Activated gamma-delta T cell treated with anti-CD3 and anti-CD28 coated beads, Interleukin-2, amount 50 U/mL, for 16 hours (primary cell): Measurements from ENCODE around the gene IMPA2.

Experiments used
- DNase-seq: peaks from one replicate; pipeline ENCODE4 v3.0.0-alpha.2; 2020; ENCODE audit warnings: low read depth

IMPA2 gene

DNA sequence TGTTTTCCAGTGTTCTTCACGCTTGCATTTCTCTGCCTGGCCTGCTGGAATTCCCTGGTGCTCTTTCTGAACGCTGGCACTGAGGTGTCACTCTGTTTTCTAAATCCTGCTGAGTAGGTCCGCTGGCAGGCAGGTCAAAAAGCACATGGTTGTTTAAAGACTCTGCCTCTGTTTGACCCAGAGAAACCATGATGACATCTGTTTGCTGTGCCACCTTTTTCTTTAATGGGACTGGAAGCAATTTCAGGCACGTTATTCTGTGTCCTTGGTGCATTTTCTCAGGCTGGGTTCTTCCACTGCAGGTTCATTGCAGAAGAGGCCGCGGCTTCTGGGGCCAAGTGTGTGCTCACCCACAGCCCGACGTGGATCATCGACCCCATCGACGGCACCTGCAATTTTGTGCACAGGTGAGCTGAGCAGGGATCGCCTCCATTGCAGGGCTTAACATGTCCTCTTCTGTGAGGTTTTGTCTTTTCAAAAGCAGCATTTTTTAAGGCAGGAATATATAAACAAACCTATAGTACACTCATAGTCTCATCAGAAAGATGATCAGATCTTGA, 28.4 kb downstream of the IMPA2 start:
- DNase-seq = no peak

DNA sequence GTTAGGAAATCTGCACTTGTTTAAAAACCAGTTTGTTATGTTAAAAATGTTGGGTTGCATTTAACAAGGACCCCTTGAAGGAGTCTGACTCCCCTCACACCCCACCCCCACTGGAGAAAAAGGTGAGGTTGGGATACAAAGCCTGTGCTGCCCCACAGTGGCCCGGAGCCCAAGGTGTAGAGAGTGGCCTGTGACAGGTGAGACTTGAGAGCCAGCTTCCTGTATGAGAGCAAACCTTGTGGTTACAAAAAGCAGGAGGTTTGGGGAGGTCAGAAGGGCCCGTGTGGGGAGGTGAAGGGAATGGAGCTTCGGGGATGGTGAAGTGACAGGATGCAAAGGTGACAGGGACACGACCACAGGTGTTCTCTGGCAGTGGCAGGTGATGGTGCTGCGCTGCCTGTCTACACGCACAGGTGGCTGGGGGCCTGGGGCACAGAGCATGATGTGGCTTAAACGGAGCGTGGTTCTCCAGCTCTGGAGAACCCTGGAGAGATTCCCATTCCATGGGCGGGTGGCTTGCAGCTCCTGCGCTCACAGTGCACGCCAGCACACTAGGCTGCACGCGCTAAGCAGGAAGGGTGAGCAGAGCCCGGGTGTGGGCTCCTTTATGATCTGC, 29.0 kb downstream of the IMPA2 start:
- no peak for DNase-seq

DNA sequence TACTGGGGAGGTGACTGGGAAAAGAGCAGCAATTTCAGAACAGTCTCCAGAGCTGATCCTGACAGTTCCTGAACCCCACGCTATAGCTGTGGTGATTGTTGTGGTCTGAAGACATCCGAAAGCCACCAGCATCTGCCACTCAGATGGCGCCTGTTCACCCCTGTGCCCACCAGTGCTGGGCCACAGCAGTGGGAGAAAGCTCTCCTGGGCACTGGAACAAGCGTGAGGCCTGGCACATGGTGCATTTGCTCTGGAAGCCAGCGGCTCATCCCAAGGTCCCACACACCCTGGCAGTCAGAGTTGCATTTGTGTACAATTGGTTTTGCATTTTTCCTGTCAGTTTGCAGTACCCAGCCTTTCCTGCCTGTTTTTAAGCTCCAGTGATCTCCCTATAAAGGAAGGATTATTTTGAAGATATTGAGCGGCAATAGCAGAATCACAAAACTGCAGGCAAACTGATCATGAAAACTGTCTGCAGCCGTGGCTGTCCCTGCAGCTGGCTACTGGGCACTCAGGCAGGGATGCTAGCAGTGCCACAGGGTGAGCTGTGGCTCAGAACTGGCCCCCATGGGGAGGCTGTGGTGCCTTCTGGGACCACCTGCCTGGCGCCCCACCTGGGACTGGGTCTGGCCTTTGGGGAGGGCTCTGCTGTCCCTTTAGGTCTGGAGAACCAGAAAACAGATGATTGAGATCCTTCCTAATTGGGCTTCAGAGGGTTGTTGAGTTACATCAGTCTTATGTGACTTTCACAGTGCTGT, 30.1 kb downstream of the IMPA2 start:
- DNase-seq = no peak

DNA sequence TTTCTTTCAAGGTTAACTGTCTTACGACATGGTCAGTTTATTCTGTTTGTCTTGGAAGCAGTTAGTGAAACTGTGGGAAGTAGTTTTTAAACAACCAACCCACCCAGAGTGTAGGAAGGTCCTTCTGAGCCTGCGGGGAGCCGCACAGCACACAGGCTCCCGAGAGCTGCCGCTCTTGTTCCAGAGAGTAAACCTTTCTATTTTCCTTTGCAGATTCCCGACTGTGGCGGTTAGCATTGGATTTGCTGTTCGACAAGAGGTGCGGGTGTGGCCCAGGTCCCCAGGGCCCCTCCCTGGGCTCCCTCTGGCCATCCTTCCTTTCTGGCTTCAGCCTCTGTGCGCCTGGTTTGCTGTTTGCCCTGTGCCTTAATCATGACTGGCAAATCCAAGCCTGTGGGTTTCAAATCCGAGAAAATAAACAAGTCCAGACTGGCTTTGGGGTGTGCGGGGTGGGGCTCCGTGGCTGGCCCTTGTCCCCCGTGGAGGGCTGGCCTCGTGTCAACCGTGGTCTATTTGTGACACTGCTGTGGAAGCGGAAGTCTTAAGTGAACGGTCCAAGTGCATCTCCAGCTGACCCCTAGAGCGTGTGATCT, 30.7 kb downstream of the IMPA2 start:
- no peak for DNase-seq

DNA sequence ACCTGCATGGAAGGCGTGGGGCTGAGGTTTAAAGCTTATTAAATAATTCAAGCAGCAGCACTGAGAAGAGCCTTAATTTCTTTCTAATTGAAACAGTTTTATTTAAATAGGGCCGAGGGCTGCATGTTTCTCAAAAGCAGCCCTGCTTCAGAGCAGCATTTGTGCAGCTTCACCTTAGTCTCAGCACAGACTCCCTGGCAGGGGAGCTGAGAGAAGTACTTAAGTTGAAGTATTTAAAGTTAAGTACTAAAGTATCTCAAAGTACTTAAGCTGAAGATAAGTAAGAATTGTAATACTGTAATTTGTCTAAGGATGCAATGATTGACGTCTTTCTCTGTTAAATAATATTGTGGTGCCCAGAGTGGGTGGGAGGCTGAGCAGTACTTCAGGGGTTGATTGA, 31.4 kb downstream of the IMPA2 start:
- DNase-seq = no peak

DNA sequence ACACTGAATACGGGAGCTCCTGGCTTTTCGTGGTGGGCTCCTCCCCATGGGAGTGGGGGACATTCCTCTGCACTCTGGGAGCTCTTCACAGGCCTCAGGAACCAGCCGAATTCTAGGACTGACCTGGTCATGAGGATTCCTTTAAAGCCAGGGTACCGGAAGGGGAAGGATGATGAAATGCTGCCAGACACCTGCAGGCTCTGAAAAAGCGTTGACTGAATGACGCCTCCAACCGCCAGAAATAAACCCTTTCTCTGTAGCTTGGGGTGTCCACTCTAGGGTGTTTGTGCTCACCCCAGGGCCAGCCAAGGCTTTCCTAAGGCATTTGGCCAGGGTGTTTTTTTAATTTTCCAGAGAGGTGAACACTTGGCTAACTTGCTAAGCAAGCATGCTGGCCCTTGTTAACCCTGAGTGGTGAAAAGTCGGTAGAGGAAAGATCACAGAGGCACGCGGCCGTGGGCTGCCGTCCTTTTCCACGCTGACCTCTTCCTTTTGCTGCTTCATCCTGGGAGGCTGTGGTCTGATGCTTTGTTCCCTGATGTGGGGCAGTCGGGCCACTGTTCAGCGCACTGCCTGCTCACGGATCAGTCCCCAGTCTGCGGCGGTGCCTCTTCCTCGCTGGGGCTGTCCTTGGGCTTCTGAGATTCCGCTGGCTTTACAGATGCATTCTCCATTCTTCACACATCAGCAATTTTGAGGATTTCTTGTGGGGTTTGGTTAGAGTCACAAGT, 32.0 kb downstream of the IMPA2 start:
- no peak for DNase-seq

DNA sequence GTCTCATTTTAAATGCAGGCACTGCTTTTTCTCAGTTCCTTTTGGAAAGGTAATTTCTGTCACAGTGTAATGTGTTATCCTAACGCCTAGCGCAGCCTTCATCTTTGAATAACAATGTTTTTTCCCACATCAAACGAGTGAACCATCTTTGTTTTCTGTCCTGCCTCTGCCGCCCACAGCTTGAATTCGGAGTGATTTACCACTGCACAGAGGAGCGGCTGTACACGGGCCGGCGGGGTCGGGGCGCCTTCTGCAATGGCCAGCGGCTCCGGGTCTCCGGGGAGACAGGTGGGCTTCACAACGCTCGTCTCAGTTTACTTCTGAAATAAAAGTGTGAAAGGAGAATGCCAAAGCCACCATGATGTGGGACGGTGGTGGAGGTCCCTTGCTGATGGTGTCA, 32.8 kb downstream of the IMPA2 start:
- DNase-seq = no peak

DNA sequence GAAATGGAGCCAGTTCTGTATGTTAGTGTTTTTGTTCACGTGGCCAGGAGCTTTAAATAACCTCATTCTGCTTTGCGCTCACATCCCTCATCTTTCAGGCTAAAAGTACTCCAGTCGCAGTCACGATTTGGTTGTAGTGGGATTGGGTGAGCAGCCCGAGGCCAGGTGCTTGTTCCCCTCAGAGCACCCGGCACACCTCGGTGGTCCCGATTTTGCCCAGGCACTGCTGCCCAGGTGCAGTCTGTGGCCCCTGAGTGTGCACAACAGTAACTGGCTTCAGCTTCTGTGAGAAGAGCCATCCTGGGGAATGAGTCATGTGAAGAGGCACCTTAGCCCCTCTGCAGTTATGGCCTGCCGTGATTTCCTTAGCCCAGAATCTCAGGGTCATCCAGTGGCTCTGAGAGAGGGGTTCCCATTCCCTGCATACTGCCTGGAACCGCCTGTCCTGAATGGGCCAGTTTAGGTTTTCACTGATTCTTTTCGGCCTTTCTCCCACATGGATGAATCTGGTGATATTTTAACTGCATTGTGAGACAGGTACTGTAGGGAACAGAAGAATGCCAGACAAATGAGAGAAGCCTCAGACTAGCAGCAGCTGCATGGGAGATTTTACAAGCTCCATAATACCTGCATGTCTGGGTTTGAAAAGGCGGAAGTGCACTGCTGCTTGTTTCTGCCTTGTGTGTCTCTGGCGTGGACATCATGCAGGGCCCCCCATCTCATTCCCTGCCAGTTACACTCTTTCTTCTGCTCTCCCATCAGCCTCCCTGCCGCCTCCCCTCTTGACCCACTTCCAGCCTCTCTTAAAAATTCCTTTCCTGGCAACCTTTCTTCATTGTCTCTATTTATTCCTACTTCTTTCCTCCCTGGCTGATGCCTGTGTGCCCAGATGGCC, 33.5 kb downstream of the IMPA2 start:
- DNase-seq = no peak

DNA sequence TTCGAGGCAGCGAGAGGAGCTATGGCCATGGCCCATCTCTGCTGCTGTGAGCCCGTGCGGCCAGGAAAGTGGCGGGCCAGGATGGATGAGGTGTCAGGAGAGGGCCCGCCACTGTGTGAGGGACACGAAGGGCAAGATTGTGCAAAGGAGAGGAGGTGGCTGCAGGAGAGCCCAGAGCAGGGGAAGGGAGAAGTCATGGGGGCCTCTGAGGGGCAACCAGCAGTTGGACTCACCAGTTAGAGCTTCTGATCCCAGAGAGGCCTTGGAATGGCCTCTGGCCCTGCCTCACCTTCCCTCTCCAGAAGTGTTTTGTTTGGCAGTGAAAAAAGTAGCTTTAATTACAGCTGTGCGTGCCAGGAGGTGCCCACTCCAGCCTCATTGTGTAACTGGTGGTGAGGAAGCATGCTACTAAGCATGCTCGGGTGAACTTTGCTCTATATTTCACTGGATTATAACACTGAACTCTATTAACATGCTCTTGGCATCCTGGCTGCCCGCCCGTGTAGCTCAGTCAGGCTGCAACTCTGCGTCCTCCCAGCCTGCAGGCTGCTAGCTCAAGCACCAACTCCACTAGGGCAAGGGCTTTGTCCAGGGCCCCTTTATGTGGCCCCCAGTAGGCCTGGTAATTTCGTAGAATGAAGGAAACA, 34.2 kb downstream of the IMPA2 start:
- DNase-seq = no peak

DNA sequence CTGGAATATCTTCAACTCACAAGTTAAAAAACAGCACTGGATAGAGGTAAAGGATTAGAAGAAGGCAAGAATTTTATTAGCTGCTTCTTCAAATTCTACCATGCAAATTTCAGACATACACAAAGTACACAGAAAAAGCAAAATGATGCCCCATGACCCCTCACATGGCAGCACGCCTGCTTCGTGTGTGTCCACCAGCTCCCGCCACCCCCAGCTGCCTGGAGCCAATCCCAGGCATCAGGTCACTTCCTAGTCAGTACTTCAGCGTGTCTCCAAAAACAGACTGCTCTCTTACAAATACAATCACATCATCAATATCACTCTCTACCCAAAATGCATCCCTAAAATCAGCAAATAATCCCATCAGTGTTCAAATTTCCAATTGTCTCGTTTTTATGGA, 35.8 kb downstream of the IMPA2 start:
- no peak for DNase-seq

DNA sequence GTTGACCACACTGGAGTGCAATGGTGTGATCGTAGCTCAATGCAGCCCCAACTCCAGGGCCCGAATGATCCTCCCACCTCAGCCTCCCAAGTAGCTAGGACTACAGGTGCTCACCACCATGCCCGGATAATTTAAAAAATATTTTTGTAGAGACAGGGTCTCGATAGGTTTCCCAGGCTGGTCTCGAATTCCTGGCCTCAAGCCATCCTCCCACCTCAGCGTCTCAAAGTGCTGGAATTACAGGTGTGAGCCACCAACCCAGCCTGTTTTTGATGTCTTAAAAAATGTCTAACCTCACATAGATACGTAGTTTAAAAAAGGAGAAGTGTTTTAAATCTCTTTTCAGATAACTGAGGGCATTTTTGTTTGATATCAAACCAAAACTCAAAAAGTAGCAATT, 37.6 kb downstream of the IMPA2 start:
- DNase-seq = no peak

DNA sequence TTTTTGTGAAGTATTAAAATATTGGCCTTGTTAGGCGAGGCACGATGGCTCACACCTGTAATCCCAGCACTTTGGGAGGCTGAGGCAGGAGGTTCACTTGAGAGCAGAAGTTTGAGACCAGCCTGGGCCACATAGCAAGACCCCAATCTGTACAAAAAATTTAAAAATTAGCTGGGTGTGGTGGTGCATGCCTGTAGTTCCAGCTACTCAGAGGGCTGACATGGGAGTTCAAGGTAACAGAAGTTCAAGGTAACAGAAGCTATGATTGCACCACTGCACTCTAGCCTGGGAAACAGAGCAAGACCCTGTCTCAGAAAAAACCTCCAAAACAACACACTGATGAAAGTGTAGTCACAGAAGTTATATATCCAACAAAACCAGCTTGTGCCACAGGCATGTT, 39.8 kb downstream of the IMPA2 start:
- no peak for DNase-seq

DNA sequence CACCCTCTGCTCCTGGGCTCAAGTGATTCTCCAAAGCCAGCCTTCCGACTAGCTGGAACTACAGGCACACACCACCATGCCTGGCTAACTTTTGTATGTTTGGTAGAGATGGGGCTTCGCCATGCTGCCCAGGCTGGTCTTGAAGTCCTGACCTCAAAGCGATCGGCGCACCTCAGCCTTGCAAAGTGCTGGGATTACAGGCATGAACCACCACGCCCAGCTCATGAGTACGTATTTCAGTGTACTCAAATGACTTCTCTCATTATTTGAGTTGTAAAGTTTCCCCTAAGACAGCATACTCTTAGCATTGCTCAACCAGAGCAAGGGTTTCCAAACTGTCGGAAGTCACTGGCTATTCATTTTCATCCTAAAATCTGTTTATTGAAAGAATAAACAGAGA, 40.3 kb downstream of the IMPA2 start:
- no peak for DNase-seq

DNA sequence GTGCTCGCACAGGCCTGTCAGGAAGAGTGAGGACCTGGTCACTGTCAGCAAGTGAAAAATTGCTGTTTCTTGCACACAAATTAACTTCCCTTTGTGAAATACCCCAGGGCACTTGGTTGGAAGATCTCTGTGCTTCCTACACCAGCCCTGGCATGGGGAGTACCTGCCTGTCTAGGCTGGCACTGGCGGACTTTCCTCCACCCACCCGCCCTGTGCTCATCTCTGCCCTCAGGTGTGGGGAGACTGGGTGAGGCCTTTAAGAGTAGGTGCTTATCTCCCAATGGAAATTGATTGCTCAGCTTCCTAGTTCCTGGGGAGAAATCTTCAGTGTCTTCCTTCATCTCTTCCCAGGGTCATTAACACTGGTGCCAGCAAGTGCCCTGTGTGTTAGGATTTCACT, 42.1 kb downstream of the IMPA2 start:
- no peak for DNase-seq

DNA sequence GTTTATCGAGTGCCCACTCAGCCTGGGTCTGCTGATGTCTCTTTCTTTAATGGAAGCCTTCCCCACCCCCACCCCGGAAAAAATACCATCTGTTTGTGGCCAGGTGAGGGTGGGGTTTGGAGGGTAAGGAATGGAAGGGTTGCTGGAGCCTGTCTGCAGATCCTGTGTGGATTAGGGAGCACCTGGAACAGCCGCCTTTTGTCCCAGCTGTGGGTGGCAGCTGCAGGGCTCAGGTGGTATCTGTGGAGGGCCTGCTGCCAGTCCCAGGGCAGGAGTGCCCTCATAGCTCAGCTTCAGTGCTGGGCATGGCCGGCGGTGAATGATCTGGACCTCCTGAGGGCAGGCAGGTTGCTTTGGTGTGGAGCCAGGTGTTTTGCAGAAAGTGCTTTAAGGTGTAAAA, 45.3 kb downstream of the IMPA2 start:
- DNase-seq = no peak

DNA sequence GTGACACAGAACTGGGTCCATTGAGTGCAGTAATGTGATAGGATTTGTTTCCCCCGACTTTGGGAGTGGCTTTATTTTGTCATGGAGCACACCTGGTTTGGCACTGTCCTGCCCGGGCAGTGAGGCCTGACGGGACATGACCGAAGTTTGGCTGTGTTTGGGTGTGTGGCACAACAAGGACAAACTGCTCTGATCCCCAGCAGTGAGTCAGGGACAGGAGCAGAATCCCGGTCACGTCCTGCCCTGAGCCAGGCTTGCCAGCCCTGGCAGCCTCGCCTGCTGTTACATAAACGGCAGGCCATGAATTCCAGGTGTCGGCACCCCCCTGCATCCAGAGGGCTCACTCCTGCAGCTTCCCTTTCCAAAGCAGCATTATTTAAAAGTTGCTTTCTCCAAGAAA, 45.7 kb downstream of the IMPA2 start:
- no peak for DNase-seq

DNA sequence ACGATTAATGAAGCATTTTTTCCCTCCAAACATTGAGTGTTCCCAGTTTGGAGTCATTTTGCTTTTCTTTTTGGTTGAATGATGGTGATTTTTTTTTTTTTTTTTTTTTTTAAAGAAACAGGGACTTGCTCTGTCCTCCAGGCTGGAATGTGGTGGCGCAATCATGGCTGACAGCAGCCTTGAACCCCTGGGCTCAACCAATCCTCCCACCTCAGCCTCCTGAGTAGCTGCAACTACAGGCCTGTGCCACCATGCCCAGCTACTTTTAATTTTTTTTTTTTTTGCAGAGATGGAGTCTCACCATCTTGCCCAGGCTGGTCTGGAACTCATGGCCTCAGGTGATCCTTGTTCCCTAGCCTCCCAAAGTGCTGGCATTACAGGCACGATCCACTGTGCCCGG, 46.2 kb downstream of the IMPA2 start:
- no peak for DNase-seq

DNA sequence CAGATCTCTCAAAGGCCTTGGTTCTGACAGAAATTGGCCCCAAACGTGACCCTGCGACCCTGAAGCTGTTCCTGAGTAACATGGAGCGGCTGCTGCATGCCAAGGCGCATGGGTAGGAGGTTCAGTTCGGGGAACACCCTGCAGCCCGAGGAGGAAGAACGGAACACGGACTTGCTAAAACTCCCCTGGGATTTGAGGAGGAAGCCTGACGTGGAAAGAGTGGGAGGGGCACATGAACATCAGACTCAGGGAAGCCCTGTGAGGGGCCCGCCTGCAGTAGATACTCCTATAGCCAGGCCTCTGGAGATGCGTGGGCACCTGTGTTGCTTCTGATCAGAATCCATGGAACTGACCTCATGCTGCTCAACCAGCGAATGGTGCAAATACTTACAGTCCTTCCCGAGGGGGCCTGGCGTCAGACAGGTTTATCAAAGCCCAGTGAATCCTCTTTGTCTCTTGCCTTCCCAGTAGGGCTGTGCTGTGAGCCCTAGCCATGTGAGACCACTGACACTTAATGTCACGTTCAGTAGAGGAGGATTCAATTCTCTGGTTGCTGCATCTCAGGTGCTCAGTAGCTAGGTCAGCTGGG, 46.8 kb downstream of the IMPA2 start:
- no peak for DNase-seq

DNA sequence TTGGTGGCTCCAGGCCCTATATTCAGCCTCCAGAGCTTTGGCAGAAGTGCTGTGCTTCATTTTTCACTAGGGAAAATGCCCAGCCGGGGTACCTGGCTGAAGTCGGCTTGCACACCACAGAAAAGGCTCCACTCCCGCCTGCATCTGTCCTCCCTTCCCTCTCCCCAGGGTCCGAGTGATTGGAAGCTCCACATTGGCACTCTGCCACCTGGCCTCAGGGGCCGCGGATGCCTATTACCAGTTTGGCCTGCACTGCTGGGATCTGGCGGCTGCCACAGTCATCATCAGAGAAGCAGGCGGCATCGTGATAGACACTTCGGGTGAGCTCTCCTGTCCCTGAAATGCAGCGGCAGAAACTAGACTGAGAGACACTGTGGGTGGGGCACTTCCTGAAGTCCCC, 47.4 kb downstream of the IMPA2 start:
- DNase-seq = no peak

DNA sequence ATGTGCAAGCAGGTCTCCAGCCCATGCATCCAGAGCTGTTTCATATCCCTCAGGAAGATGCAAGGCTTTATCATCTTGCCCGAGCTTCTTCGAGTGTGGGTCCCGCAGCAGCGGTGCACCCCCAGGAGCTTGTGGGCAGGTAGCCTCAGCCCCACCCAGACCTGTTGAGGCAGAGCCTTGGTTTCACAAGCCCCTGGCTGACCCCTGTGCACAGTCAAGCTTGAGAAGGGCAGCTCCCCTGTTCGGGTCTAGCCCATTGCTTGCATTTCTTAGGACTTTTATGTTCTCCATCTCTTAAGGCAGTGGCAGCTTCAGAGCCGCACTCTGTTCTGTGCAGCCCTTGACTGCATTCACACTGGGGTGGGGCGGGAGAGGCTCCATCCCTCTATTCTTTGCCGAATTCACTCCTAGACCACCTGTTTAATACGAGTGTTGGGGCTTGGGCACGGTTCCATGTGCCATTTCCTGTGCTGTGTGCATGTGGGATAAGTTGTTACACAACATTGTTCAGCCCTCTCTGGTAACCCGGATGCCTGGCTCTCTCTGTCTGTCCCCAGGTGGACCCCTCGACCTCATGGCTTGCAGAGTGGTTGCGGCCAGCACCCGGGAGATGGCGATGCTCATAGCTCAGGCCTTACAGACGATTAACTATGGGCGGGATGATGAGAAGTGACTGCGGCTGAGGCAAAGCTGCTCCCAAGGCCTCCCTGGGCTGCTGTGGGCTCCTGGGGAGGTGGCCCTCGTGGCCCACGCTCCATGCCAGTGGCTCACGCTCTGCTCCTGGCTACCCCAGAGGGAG, 48.7 kb downstream of the IMPA2 start:
- no peak for DNase-seq
